Trophoblast cell (in vitro differentiated cells and primary cell): ENCODE data around the gene PCNX1.

Experiments
- DNase-seq, 2 donors: peaks; one replicate each; pipeline ENCODE4 v3.0.0-alpha.2; 2016
- H2AFZ ChIP-seq: 2 replicates; pipeline ENCODE4 v1.6.1; 2013; ENCODE audit warnings: low read length, moderate library complexity, mild to moderate bottlenecking; ENCODE audit not compliant: insufficient read depth, poor library complexity
- H2AK5ac ChIP-seq: 2 replicates; pipeline ENCODE4 v1.6.1; 2013; ENCODE audit warnings: mild to moderate bottlenecking, low read length
- H2BK120ac ChIP-seq: 2 replicates; pipeline ENCODE4 v1.6.1; 2013; ENCODE audit warnings: low read length, mild to moderate bottlenecking, moderate library complexity; ENCODE audit not compliant: insufficient read depth, poor library complexity
- H2BK12ac ChIP-seq: 2 replicates; pipeline ENCODE4 v1.6.1; 2013; ENCODE audit warnings: mild to moderate bottlenecking, low read length, moderate library complexity
- H2BK5ac ChIP-seq: 2 replicates; pipeline ENCODE4 v1.6.1; 2013; ENCODE audit warnings: low read length, low read depth, moderate library complexity, mild to moderate bottlenecking; ENCODE audit not compliant: poor library complexity
- H3K14ac ChIP-seq: 2 replicates; pipeline ENCODE4 v1.6.1; 2013; ENCODE audit warnings: mild to moderate bottlenecking, low read length
- H3K18ac ChIP-seq: 2 replicates; pipeline ENCODE4 v1.6.1; 2013; ENCODE audit warnings: mild to moderate bottlenecking, low read length
- H3K23ac ChIP-seq: 2 replicates; pipeline ENCODE4 v1.6.1; 2013; ENCODE audit warnings: low read length
- H3K27ac ChIP-seq: 2 replicates; pipeline ENCODE4 v1.5.1; 2013; ENCODE audit warnings: low read depth, mild to moderate bottlenecking, inconsistent platforms, low read length, moderate library complexity
- H3K27me3 ChIP-seq: 2 replicates; pipeline ENCODE4 v1.6.1; 2013; ENCODE audit warnings: inconsistent platforms, mild to moderate bottlenecking, low read length, moderate library complexity; ENCODE audit not compliant: insufficient read depth
- H3K36me3 ChIP-seq, 2 experiments: 1 replicate in 1 of 2; 2 replicates in 1 of 2; pipeline ENCODE4 v1.6.1; 2013; ENCODE audit warnings: low read length in 2 of 2, mild to moderate bottlenecking in 2 of 2, moderate library complexity in 1 of 2; ENCODE audit not compliant: insufficient read depth in 2 of 2, control insufficient read depth in 1 of 2
- H3K4ac ChIP-seq: 2 replicates; pipeline ENCODE4 v1.6.1; 2013; ENCODE audit warnings: low read depth, mild to moderate bottlenecking, low read length, moderate library complexity
- H3K4me1 ChIP-seq, 2 experiments: 1 replicate in 1 of 2; 2 replicates in 1 of 2; pipeline ENCODE4 v1.6.1; 2013; ENCODE audit warnings: low read length in 2 of 2, mild to moderate bottlenecking in 2 of 2, moderate library complexity in 1 of 2; ENCODE audit not compliant: insufficient read depth in 2 of 2, control insufficient read depth in 1 of 2
- H3K4me2 ChIP-seq: 2 replicates; pipeline ENCODE4 v1.6.1; 2013; ENCODE audit warnings: inconsistent platforms, mild to moderate bottlenecking, low read length, moderate library complexity
- H3K4me3 ChIP-seq: 2 replicates; pipeline ENCODE4 v1.5.1; 2013; ENCODE audit warnings: mild to moderate bottlenecking, low read depth, low read length, inconsistent platforms
- H3K79me1 ChIP-seq: one replicate; pipeline ENCODE4 v1.6.1; 2013; ENCODE audit warnings: low read length
- H3K79me2 ChIP-seq: 2 replicates; pipeline ENCODE4 v1.6.1; 2013; ENCODE audit warnings: low read length, mild to moderate bottlenecking; ENCODE audit not compliant: control insufficient read depth, insufficient read depth, poor library complexity
- H3K9ac ChIP-seq: 2 replicates; pipeline ENCODE4 v1.6.1; 2013; ENCODE audit warnings: mild to moderate bottlenecking, low read length
- H3K9me3 ChIP-seq: 2 replicates; pipeline ENCODE4 v1.6.1; 2013; ENCODE audit warnings: low read depth, mild to moderate bottlenecking, control low read depth, inconsistent platforms, low read length; ENCODE audit not compliant: insufficient read depth
- H4K12ac ChIP-seq: 2 replicates; pipeline ENCODE4 v1.6.1; 2013; ENCODE audit warnings: low read depth, mild to moderate bottlenecking, low read length, moderate library complexity
- H4K8ac ChIP-seq: 2 replicates; pipeline ENCODE4 v1.6.1; 2013; ENCODE audit warnings: low read depth, mild to moderate bottlenecking, low read length, moderate library complexity
- H4K91ac ChIP-seq: one replicate; pipeline ENCODE4 v1.6.1; 2013; ENCODE audit warnings: low read depth, mild to moderate bottlenecking, low read length, moderate library complexity
- whole genome bisulfite sequencing: extraction: QIAGEN DNeasy Blood & Tissue Kit; methylation state at CpG from one replicate; pipeline ENCODE4 v1.1.7; 2013; ENCODE audit warnings: missing lambda C conversion rate; ENCODE audit not compliant: insufficient read length, insufficient coverage; ENCODE audit errors: extremely low coverage; 5-methylcytosine and 5-hydroxymethylcytosine counted together

PCNX1 gene

GRCh38 chr14:70972107-70972976 is 65.1 kb downstream of the PCNX1 start:
- no peak overlapping the region for H2AK5ac ChIP-seq
- peak; percentile 80 to 96 for DNase-seq
- H4K91ac ChIP-seq: no peak overlapping the region
- H2BK120ac ChIP-seq: no peak overlapping the region
- H3K9ac ChIP-seq: no peak overlapping the region
- H3K27ac ChIP-seq: no peak overlapping the region
- H4K12ac ChIP-seq: no peak overlapping the region
- no peak overlapping the region for H4K8ac ChIP-seq
- H3K9me3 ChIP-seq: no peaks in the 10 kb centered on the region
- H3K4me1 ChIP-seq: peaks cover 0 to 2% of the 10 kb centered on the region in 2 experiments
- H2BK5ac ChIP-seq: no peak overlapping the region
- no peak overlapping the region for H3K14ac ChIP-seq
- no CpG with 5 or more reads among the region's 6 CpGs for WGBS
- no peak overlapping the region for H3K4ac ChIP-seq
- no peaks in the 10 kb centered on the region for H3K27me3 ChIP-seq
- no peak overlapping the region for H3K4me2 ChIP-seq
- H3K36me3 ChIP-seq: peaks cover 12 to 18% of the 10 kb centered on the region in 2 experiments
- H3K18ac ChIP-seq: no peak overlapping the region
- no peak overlapping the region for H2BK12ac ChIP-seq
- no peak overlapping the region for H3K4me3 ChIP-seq
- H2AFZ ChIP-seq: no peak overlapping the region
- no peaks in the 10 kb centered on the region for H3K79me2 ChIP-seq
- H3K23ac ChIP-seq: no peak overlapping the region
- no peaks in the 10 kb centered on the region for H3K79me1 ChIP-seq

DNA sequence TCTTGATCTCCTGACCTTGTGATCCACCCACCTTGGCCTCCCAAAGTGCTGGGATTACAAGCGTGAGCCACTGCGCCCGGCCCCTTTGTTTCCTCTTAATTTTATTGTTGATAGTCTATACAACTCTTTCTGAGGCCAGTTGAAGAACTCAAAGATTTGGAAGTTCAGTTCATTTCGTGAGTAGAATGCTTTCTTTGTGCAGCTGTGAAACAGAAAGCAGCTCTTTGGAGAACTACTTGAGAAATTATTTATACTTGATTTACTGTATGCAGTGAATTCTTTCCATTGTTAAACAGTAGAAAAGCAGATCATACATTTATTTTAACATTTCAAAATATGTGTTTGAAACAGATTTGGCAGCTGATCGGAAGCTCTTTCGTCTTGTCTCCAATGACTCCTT is 69.3 kb downstream of the PCNX1 start:
- H3K36me3 ChIP-seq: peaks cover 13 to 19% of the 10 kb centered on the region in 2 experiments
- no peak overlapping the region for H3K4me2 ChIP-seq
- no peaks in the 10 kb centered on the region for H3K79me2 ChIP-seq
- no peak overlapping the region for H3K23ac ChIP-seq
- H3K18ac ChIP-seq: no peak overlapping the region
- H2BK120ac ChIP-seq: no peak overlapping the region
- no peak overlapping the region for H2AFZ ChIP-seq
- H3K4ac ChIP-seq: no peak overlapping the region
- H2BK5ac ChIP-seq: no peak overlapping the region
- peaks cover 0 to 1% of the 10 kb centered on the region in 2 experiments for H3K4me1 ChIP-seq
- H3K9ac ChIP-seq: no peak overlapping the region
- H3K27ac ChIP-seq: no peak overlapping the region
- no peak for DNase-seq
- H3K4me3 ChIP-seq: no peak overlapping the region
- no peak overlapping the region for H2AK5ac ChIP-seq
- no peaks in the 10 kb centered on the region for H3K9me3 ChIP-seq
- H4K91ac ChIP-seq: no peak overlapping the region
- no peak overlapping the region for H2BK12ac ChIP-seq
- H3K79me1 ChIP-seq: no peaks in the 10 kb centered on the region
- no peak overlapping the region for H3K14ac ChIP-seq
- H3K27me3 ChIP-seq: no peaks in the 10 kb centered on the region
- no CpG with 5 or more reads among the region's 6 CpGs for WGBS
- H4K12ac ChIP-seq: no peak overlapping the region
- no peak overlapping the region for H4K8ac ChIP-seq

- H3K23ac ChIP-seq: no peak overlapping the region
- no peak overlapping the region for H2BK12ac ChIP-seq
- H3K36me3 ChIP-seq: peaks cover 13 to 17% of the 10 kb centered on the region in 2 experiments
- no peak overlapping the region for H3K18ac ChIP-seq
- H3K4me2 ChIP-seq: no peak overlapping the region
- no peak for DNase-seq
- no peaks in the 10 kb centered on the region for H3K27me3 ChIP-seq
- no peaks in the 10 kb centered on the region for H3K4me1 ChIP-seq
- H2BK5ac ChIP-seq: no peak overlapping the region
- no peak overlapping the region for H4K12ac ChIP-seq
- H3K4ac ChIP-seq: no peak overlapping the region
- H3K27ac ChIP-seq: no peak overlapping the region
- H2BK120ac ChIP-seq: no peak overlapping the region
- H3K14ac ChIP-seq: no peak overlapping the region
- no peak overlapping the region for H2AK5ac ChIP-seq
- no peak overlapping the region for H3K9ac ChIP-seq
- no peak overlapping the region for H4K8ac ChIP-seq
- H3K79me1 ChIP-seq: no peaks in the 10 kb centered on the region
- H4K91ac ChIP-seq: no peak overlapping the region
- no peak overlapping the region for H3K4me3 ChIP-seq
- no CpG with 5 or more reads among the region's 6 CpGs for WGBS
- H3K9me3 ChIP-seq: no peaks in the 10 kb centered on the region
- no peak overlapping the region for H2AFZ ChIP-seq
- no peaks in the 10 kb centered on the region for H3K79me2 ChIP-seq
Observed at GRCh38 chr14:70981000-70981952, 74.0 kb downstream of the PCNX1 start.

- Histone ChIP-seq H3K4me3 (no peak overlapping the region), H3K18ac (no peak overlapping the region), H3K4me1 (no peaks in the 10 kb centered on the region), H2BK12ac (no peak overlapping the region), H3K27me3 (no peaks in the 10 kb centered on the region), H3K4me2 (no peak overlapping the region), H3K9me3 (no peaks in the 10 kb centered on the region), H4K8ac (no peak overlapping the region), H2AFZ (no peak overlapping the region), H2BK120ac (no peak overlapping the region), H3K79me2 (no peaks in the 10 kb centered on the region), H4K91ac (no peak overlapping the region), H3K79me1 (no peaks in the 10 kb centered on the region), H2AK5ac (no peak overlapping the region), H3K36me3 (peaks cover 10 to 12% of the 10 kb centered on the region in 2 experiments), H3K4ac (no peak overlapping the region), H3K9ac (no peak overlapping the region), H3K27ac (no peak overlapping the region), H3K14ac (no peak overlapping the region), H2BK5ac (no peak overlapping the region), H4K12ac (no peak overlapping the region), H3K23ac (no peak overlapping the region)
- WGBS: no CpG with 5 or more reads among the region's 1 CpG
- no peak for DNase-seq
Observed at GRCh38 chr14:70982200-70982599, 74.9 kb downstream of the PCNX1 start.
